Ovary (tissue), 9 donors: Measurements from ENCODE around the gene OR14A16. TPM values are rescaled to one million over a fixed set of nuclear protein-coding genes. Genes with fewer than 3 reads are reported as not detected.

ENCODE experiments used
- DNase-seq, 5 donors: peaks; one replicate each; pipeline ENCODE4 v3.0.0-alpha.2; 2019 to 2020
- H3K27ac ChIP-seq, 2 donors: fragments of 200-600 bp; one replicate each; pipeline versions ENCODE4 v1.5.1 to v1.8.0; 2019 to 2022
- H3K27me3 ChIP-seq: fragments of 200-600 bp; one replicate; pipeline ENCODE4 v1.8.0; 2022
- H3K36me3 ChIP-seq: fragments of 200-600 bp; sonication (generic); one replicate; pipeline ENCODE4 v1.5.1; 2019
- H3K4me1 ChIP-seq: one replicate; pipeline ENCODE4 v1.8.1; 2013; ENCODE audit warnings: mild to moderate bottlenecking, moderate library complexity; ENCODE audit not compliant: insufficient read depth
- H3K4me3 ChIP-seq: fragments of 200-600 bp; sonication (generic); one replicate; pipeline ENCODE4 v1.5.1; 2017
- H3K9me3 ChIP-seq, 2 donors: fragments of 200-600 bp in 1 of 2; sonication (generic) in 1 of 2; one replicate each; pipeline versions ENCODE4 v1.5.1 to v1.8.1; 2013 to 2019; ENCODE audit warnings: mild to moderate bottlenecking in 1 of 2, moderate library complexity in 1 of 2
- CTCF ChIP-seq, 3 donors: fragments of 450-650 bp in 2 of 3; fragments of 200-600 bp in 1 of 3; IDR thresholded peaks; one replicate each; pipeline versions ENCODE4 v1.5.1 to v1.8.0; 2016 to 2022; ENCODE audit warnings: antibody characterized with exemption in 3 of 3, mild to moderate bottlenecking in 1 of 3
- EP300 ChIP-seq: sonication (generic); formaldehyde crosslinking; IDR thresholded peaks from one replicate; pipeline ENCODE4 v1.6.1; 2017; ENCODE audit warnings: antibody characterized with exemption
- POLR2A ChIP-seq: fragments of 450-650 bp; IDR thresholded peaks from one replicate; pipeline ENCODE4 v1.6.1; 2017; ENCODE audit warnings: antibody characterized with exemption, mild to moderate bottlenecking, moderate library complexity
- WGBS, 3 donors: extraction: QIAGEN DNeasy Blood & Tissue Kit in 1 of 3; methylation state at CpG; one replicate each; pipeline versions ENCODE4 v1.1.5 to v1.1.7; 2013 to 2017; 5-methylcytosine and 5-hydroxymethylcytosine counted together
- intact Hi-C, 4 donors: fragments of 100-400 bp; cut with DNase I; formaldehyde crosslinking; loops; one replicate each; pipeline versions ENCODE4 v1.11.0 to v1.15.1; 2022 to 2023
- polyA plus RNA-seq, 2 donors: library from polyadenylated mRNA; stranded (reverse); fragments of 200-250 nt in 1 of 2; fragments of 350-450 nt in 1 of 2; fragmentation: Illumina TruSeq in 1 of 2; extraction: RNeasy Lipid Tissue Mini Kit (QIAGEN cat#74804) in 1 of 2; gene quantifications; one replicate each; pipeline ENCODE4 v1.2.3, GENCODE V29; 2013 to 2014
- total RNA-seq, 7 donors: library from RNA; depleted of rRNA in 2 of 7; stranded (reverse); fragments of >200 nt in 2 of 7; fragmentation: NEBNext Ultra II Directional in 3 of 7; extraction: Animal tissue kit (Norgen Biotek cat#: 25700) in 3 of 7; gene quantifications; one replicate each; pipeline versions ENCODE4 v1.1.0 to v1.2.4, GENCODE V29; 2016 to 2023
- donor health status: DM: no; HTN: no; CAD: no; lungs with moderate emphysema.
- donor health status: DM: no; HTN: no; CAD: no.
- donor health status: Bipolar disorder and iron deficiency.
- donor health status: DM: yes; HTN: yes; CAD: no.
- donor health status: DM: no; HTN: no; CAD: no.
- donor health status: DM: yes; HTN: yes; CAD: no.

The OR14A16 gene
- total and polyA plus RNA-seq, 9 donors: not detected

- H3K9me3 ChIP-seq: peaks cover 0 to 9% of the 10 kb centered on the region in 2 donors
- no peak for DNase-seq
- H3K27ac ChIP-seq: no peak overlapping the region
- WGBS, 3 donors: 33 to 51% (median 43%) methylated on average over 15 of the region's 15 CpGs
- TF ChIP-seq POLR2A: no peak
- no peak for TF ChIP-seq CTCF (IDR thresholded peaks at IDR 0.05)
- no peak for TF ChIP-seq EP300
- intact Hi-C loops: no loop called here
- H3K36me3 ChIP-seq: no peaks in the 10 kb centered on the region
- no peaks in the 10 kb centered on the region for H3K27me3 ChIP-seq
- no peaks in the 10 kb centered on the region for H3K4me1 ChIP-seq
- peak overlapping the region; percentile 39 for H3K4me3 ChIP-seq
Measured at GRCh38 chr1:247857985-247858619, 34.2 kb upstream of the OR14A16 start.

GRCh38 chr1:247857069-247857984 lies 33.4 kb upstream of the OR14A16 start, which contains the start of gene TRIM58:
TSS of gene TRIM58 (plus strand) at chr1:247857187. CDS start at chr1:247857247, 60 bp downstream.
- TF ChIP-seq POLR2A (no peak), EP300 (no peak), CTCF (IDR thresholded peaks at IDR 0.05) (no peak)

GRCh38 chr1:247855911-247856310 lies 32.0 kb upstream of the OR14A16 start:
- Histone ChIP-seq H3K27me3 (no peaks in the 10 kb centered on the region), H3K36me3 (no peaks in the 10 kb centered on the region), H3K27ac (no peak overlapping the region), H3K9me3 (peaks cover 0 to 9% of the 10 kb centered on the region in 2 donors), H3K4me1 (no peaks in the 10 kb centered on the region), H3K4me3 (no peak overlapping the region)
- no peak for DNase-seq
- TF ChIP-seq EP300 (no peak), CTCF (IDR thresholded peaks at IDR 0.05) (no peak), POLR2A (no peak)
- intact Hi-C loops: no loop called here
- WGBS, 3 donors: 79 to 81% (median 79%) methylated on average over 4 of the region's 4 CpGs

More at GRCh38 chr1:247857069-247857984, 33.4 kb upstream of the OR14A16 start, which contains the start of gene TRIM58:
- Histone ChIP-seq H3K27me3 (no peaks in the 10 kb centered on the region), H3K4me3 (peak within 1 kb of the TSS; percentile 39), H3K9me3 (peaks cover 0 to 9% of the 10 kb centered on the region in 2 donors), H3K4me1 (no peaks in the 10 kb centered on the region), H3K36me3 (no peaks in the 10 kb centered on the region), H3K27ac (no peak within 1 kb of the TSS)
- DNase-seq: no peak
- intact Hi-C loops: no loop called here
- WGBS, 3 donors: 2 to 4% (median 2%) methylated on average over 61 to 107 of the region's 109 CpGs

GRCh38 chr1:247854899-247855545 lies 31.1 kb upstream of the OR14A16 start:
- H3K27ac ChIP-seq: no peak overlapping the region
- H3K4me3 ChIP-seq: no peak overlapping the region
- no peaks in the 10 kb centered on the region for H3K27me3 ChIP-seq
- WGBS, 3 donors: 81 to 83% (median 83%) methylated on average over 14 of the region's 14 CpGs
- intact Hi-C loops: no loop called here
- TF ChIP-seq POLR2A: no peak
- no peak for TF ChIP-seq CTCF (IDR thresholded peaks at IDR 0.05)
- no peak for TF ChIP-seq EP300
- no peak for DNase-seq
- peaks cover 0 to 9% of the 10 kb centered on the region in 2 donors for H3K9me3 ChIP-seq
- H3K4me1 ChIP-seq: no peaks in the 10 kb centered on the region
- H3K36me3 ChIP-seq: no peaks in the 10 kb centered on the region
